ACC112 (cell line): ENCODE measurements around the gene SPATA21.
"Not testable (repeated sequence)": the region's sequence is repeated elsewhere in the genome, so short reads cannot be mapped to it uniquely, and the experiment has no call there.

ENCODE experiments used
- H2AFZ ChIP-seq: fragments of 200-600 bp; sonication (generic); one replicate; pipeline ENCODE4 v1.6.0; 2017; ENCODE audit warnings: antibody characterized with exemption, low read length; ENCODE audit not compliant: unreplicated experiment
- H3K27ac ChIP-seq: fragments of 200-600 bp; sonication (generic); 2 replicates; pipeline ENCODE4 v1.5.1; 2014; ENCODE audit warnings: low read depth, mild to moderate bottlenecking, antibody characterized with exemption, low read length, moderate library complexity
- H3K27me3 ChIP-seq: fragments of 200-600 bp; sonication (generic); 2 replicates; pipeline ENCODE4 v1.6.1; 2014; ENCODE audit warnings: mild to moderate bottlenecking, antibody characterized with exemption, low read length, moderate library complexity, mixed read lengths; ENCODE audit not compliant: insufficient read depth
- H3K36me3 ChIP-seq: fragments of 200-600 bp; sonication (generic); 2 replicates; pipeline ENCODE4 v1.6.1; 2016; ENCODE audit warnings: mild to moderate bottlenecking, antibody characterized with exemption, low read length, moderate library complexity, mixed read lengths; ENCODE audit not compliant: insufficient read depth
- H3K4me1 ChIP-seq: fragments of 200-600 bp; sonication (generic); one replicate; pipeline ENCODE4 v1.6.1; 2016; ENCODE audit warnings: low read length, mixed read lengths; ENCODE audit not compliant: insufficient read depth, unreplicated experiment, control insufficient read depth
- H3K4me3 ChIP-seq: fragments of 200-600 bp; sonication (generic); 2 replicates; pipeline ENCODE4 v1.5.1; 2014; ENCODE audit warnings: mild to moderate bottlenecking, low read depth, low read length
- H3K79me2 ChIP-seq: fragments of 200-600 bp; sonication (generic); one replicate; pipeline ENCODE4 v1.6.0; 2016; ENCODE audit warnings: low read length; ENCODE audit not compliant: control insufficient read depth, unreplicated experiment, insufficient read depth

The SPATA21 gene

DNA sequence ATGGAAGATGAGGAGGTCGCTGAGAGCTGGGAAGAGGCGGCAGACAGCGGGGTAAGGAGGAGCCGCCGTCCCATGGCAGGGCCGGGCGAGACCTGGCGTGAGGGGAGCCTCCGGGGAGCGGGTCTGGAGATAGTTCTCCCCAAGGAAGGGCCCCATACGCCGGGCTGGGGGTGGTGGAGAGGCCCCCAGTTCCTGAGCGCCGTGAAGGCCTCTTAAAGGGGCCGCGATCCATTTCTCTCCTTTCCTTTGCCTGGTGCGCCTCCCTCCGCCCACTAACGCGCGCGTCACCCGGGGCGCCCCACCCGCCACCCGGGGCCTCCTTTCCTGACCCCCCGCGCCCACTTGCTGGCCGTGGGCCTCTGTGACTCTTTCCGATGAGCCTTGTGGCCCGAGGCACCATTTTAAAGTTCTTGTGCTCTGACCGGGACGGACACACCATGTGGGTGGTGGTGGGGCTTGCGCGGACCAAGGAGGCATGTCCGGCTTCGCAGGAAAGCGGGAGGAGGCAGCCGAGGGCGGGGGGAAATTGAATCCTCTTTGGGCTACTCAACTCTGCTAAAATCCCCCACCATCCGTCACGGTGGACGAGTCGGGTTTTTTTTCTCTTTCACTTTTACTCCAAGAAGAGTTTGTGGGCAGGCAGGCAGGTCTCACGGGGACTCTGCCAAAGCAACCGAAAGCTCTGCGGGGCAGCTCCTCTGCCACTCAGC is 69.8 kb downstream of the SPATA21 start:
- Histone ChIP-seq H3K27me3 (no peaks in the 10 kb centered on the region), H3K4me3 (peak overlapping the region; percentile 80), H2AFZ (no peak overlapping the region), H3K27ac (peak overlapping the region; percentile 89), H3K36me3 (no peaks in the 10 kb centered on the region), H3K79me2 (peaks cover 44% of the 10 kb centered on the region), H3K4me1 (peaks cover 34% of the 10 kb centered on the region)

DNA sequence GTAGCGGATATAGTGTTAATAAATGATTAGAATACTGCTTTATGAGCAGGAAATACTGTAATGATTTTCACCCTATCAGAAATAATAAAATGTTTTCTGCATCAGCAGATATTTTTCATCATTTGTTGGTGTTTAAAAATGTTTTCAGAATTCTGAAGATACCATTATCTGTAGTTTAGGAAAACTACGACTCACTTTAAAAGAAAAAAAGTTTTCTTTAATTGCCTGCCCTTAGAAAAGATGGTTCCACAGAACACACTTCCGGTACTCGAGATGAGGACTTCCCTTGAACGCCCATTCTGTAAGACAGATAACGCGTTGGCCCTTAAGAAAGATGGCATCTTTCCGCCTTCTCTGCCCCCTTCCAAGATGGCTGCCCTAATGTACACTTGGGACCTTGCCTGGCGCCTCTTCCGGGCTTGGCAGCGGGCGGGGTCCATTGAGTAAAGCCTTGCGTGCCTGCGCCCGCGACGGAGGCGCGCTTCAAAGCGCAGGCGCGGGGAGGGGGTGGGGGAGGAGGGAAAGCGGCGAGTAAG is 70.4 kb downstream of the SPATA21 start, which contains the start of gene SZRD1:
Gene SZRD1 (plus strand): TSS at position 521 of the 536 bp plus-strand sequence. CDS start 16 bp downstream, outside the sequence.
- Histone ChIP-seq H2AFZ (peak within 1 kb of the TSS; percentile 99), H3K27ac (peak within 1 kb of the TSS; percentile 89), H3K36me3 (no peaks in the 10 kb centered on the region), H3K4me1 (peaks cover 28% of the 10 kb centered on the region), H3K4me3 (peak within 1 kb of the TSS; percentile 80), H3K79me2 (peaks cover 39% of the 10 kb centered on the region), H3K27me3 (no peaks in the 10 kb centered on the region)

GRCh38 chr1:16365146-16365498 is 72.1 kb downstream of the SPATA21 start:
- peaks cover 19% of the 10 kb centered on the region for H3K4me1 ChIP-seq
- H3K36me3 ChIP-seq, H3K4me3 ChIP-seq, H2AFZ ChIP-seq, H3K27me3 ChIP-seq, H3K27ac ChIP-seq: not testable (repeated sequence)
- peaks cover 25% of the 10 kb centered on the region for H3K79me2 ChIP-seq

DNA sequence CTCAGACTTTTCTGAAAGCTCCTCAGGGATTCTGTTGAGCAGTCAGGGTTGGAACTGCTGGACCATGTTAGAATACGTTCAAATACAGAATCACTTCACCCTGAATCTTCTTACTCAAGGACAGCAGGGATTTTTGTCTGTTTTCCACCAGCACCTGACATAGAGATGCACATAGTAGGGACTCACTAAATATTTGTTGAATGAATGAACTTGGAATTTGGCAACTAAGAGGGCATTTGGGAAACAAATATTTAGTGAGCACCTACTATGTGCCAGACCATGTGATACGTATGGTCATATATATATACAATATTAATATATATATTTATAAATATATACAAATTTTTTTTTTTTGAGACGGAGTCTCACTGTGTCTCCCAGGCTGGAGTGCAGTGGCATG is 80.4 kb downstream of the SPATA21 start:
- H3K27me3 ChIP-seq: no peaks in the 10 kb centered on the region
- peaks cover 8% of the 10 kb centered on the region for H3K4me1 ChIP-seq
- H3K79me2 ChIP-seq: peaks cover 4% of the 10 kb centered on the region
- H3K4me3 ChIP-seq: no peak overlapping the region
- H3K27ac ChIP-seq: no peak overlapping the region
- H3K36me3 ChIP-seq: no peaks in the 10 kb centered on the region
- no peak overlapping the region for H2AFZ ChIP-seq

DNA sequence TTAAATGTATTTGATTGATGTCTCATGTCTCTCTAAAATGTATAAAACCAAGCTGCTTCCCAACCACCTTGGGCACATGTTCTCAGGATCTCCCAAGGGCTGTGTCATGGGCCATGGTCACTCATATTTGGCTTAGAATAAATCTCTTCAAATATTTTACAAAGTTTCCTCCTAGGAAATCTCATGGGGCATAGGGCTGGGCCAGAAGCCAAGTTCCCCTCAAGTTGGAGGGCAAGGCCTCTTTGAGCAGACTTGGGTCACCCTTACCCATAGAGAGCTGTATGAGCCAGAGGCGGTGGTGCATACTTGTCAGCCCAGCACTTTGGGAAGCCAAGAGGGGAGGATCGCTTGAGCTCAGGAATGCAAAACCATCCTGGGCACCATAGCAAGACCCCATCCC is 82.6 kb downstream of the SPATA21 start:
- H2AFZ ChIP-seq: no peak overlapping the region
- H3K27ac ChIP-seq: no peak overlapping the region
- H3K79me2 ChIP-seq: peaks cover 24% of the 10 kb centered on the region
- no peak overlapping the region for H3K4me3 ChIP-seq
- peaks cover 14% of the 10 kb centered on the region for H3K4me1 ChIP-seq
- H3K36me3 ChIP-seq: no peaks in the 10 kb centered on the region
- no peaks in the 10 kb centered on the region for H3K27me3 ChIP-seq

DNA sequence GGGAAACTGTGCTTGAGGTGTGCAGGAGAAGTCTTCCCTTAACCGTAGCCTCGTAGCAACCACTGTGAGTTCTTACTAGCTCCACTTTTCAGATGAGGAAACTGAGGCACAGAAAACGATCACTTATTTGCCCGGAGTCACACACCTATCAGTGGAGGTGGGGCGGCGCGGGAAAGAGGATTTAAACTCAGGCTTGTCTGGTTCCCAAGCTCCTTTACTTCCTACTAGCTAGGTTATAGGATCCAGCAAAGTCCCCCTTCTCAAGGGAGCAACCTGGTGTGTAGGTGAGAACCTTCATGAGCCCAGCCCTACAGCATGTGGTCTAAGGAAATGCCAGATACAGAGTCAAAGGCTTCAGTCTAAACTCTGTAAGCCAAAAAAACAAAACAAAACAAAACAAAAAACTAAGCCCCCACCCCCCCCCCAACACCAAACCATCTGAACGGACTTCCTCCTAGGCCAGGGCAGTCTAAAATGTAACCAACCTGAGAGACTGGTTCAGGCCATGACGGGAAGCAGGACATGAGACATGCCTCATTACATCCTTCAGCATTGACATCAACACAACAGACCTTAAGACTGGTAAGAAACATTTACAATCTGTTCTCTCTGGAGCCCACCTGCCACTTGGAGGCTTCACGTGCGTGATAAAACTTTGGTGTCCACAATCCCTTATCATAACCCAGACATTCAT is 84.2 kb downstream of the SPATA21 start:
- Histone ChIP-seq H3K4me1 (peaks cover 26% of the 10 kb centered on the region), H3K79me2 (peaks cover 41% of the 10 kb centered on the region), H3K27ac (peak overlapping the region; percentile 60), H3K4me3 (peak overlapping the region; percentile 95), H3K36me3 (no peaks in the 10 kb centered on the region), H3K27me3 (no peaks in the 10 kb centered on the region), H2AFZ (peak overlapping the region; percentile 76)

DNA sequence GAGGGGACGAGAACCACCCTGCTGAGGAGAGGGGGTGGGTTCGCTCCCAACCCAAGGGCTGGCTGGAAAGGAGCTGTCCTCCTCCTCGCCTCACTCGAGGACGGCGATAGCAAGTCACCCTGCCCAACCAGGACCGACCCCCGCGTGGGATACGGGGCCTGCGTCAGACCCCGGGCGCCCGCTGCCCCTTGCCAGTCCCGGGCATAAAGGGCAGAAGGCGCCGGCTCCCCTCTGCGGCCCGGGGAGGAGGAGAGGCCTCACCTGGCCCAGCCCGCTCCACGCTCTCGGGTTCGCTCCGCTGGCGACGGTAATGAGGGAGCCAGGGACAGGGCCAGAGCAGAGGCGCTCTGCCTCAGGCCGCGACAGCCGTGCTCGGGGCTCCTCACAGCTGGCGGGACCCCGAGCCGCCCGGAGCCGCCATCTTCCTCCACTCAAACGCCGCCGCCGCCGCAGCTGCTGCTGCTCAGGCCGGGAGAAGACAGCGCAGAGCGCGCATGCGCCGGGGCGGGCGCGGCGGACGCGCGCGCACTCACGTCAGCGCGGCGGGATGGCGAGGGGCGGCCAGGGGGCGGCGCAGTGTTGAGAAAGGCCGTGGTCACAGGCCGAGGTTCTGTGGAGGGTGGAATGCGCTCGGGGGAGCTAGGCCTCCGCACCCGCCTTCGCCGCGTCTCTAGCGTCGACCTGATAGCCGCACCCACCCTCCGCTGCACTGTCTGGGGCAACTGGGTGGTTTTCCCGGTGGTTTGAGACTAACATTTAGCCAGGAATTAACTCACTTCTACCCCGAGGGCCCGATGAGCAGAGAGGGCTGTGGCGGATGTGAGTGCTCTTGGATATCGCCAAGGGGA is 85.0 kb downstream of the SPATA21 start, which contains the start of gene FBXO42:
Gene FBXO42 (minus strand): TSS at position 487 of the 848 bp plus-strand sequence. CDS start 37,062 bp downstream, outside the sequence.
- Histone ChIP-seq H3K79me2 (peaks cover 47% of the 10 kb centered on the region), H3K4me3 (peak within 1 kb of the TSS; percentile 95), H3K27me3 (no peaks in the 10 kb centered on the region), H3K27ac (peak within 1 kb of the TSS; percentile 60), H3K4me1 (peaks cover 26% of the 10 kb centered on the region), H3K36me3 (no peaks in the 10 kb centered on the region), H2AFZ (peak within 1 kb of the TSS; percentile 76)

DNA sequence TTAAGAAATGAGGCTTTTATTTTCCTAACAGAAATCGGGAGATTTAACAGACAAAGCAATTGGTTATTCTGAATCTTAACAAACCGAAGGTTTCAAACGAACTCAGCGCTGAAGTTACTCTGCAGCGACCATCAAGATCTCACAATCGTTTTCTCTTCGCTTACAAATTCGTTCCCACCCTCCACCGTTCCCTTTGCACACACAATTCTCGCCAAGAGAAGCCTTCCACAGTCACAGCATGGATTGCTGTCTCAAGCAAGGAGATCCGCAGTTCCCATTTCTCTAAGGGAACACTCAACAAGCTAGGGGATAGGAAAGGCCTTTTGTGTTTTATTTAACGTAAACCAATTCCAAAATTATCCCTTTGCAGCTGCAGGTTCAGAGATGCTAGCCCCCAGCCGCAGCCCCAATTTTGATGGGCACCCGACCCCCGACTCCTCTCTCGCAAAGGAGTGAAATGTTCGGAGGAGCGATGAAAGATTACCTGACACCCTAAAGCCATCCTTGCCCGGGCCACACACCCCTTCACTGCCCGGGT is 85.7 kb downstream of the SPATA21 start:
- H2AFZ ChIP-seq: peak overlapping the region; percentile 63
- no peaks in the 10 kb centered on the region for H3K27me3 ChIP-seq

GRCh38 chr1:16349847-16350406 is 87.3 kb downstream of the SPATA21 start:
- Histone ChIP-seq H3K4me1 (peaks cover 26% of the 10 kb centered on the region), H3K79me2 (peaks cover 64% of the 10 kb centered on the region), H3K4me3 (no peak overlapping the region; the same call in 1 of the 2 replicates)

More for the DNA sequence above, 85.7 kb downstream of the SPATA21 start:
- H3K79me2 ChIP-seq: peaks cover 54% of the 10 kb centered on the region
- H3K4me1 ChIP-seq: peaks cover 26% of the 10 kb centered on the region
- H3K4me3 ChIP-seq: peak overlapping the region; percentile 95
- peak overlapping the region; percentile 44 for H3K27ac ChIP-seq
- no peaks in the 10 kb centered on the region for H3K36me3 ChIP-seq

More at GRCh38 chr1:16349847-16350406, 87.3 kb downstream of the SPATA21 start:
- no peak overlapping the region for H3K27ac ChIP-seq
- no peaks in the 10 kb centered on the region for H3K27me3 ChIP-seq
- no peaks in the 10 kb centered on the region for H3K36me3 ChIP-seq
- H2AFZ ChIP-seq: no peak overlapping the region
